GM12891 (cell line): ENCODE data around the gene TNFRSF4.

Experiments used
- POLR2A ChIP-seq: IDR thresholded peaks from 2 replicates; pipeline ENCODE4 v1.6.1; 2011; ENCODE audit warnings: low read depth, low read length, control low read depth
- POLR2AphosphoS5 ChIP-seq: IDR thresholded peaks from 2 replicates; pipeline ENCODE4 v1.6.1; 2011; ENCODE audit warnings: low read depth, low read length, control low read depth

GRCh38 chr1:1178794-1179331 is 35.1 kb downstream of the TNFRSF4 start:
- TF ChIP-seq POLR2A, result no peak
- no peak for TF ChIP-seq POLR2AphosphoS5
